GM19372 (cell line): ENCODE results near the gene CERS6.
"Not testable (repeated sequence)": the region's sequence is repeated elsewhere in the genome, so short reads cannot be mapped to it uniquely, and the experiment has no call there.

Experiments used
- ATAC-seq: cut with Tn5 transposase; IDR thresholded peaks from one replicate; pipeline ENCODE4 v1.9.1; 2021; ENCODE audit warnings: mild to moderate bottlenecking, low read depth, moderate library complexity; ENCODE audit not compliant: unreplicated experiment

The CERS6 gene

DNA sequence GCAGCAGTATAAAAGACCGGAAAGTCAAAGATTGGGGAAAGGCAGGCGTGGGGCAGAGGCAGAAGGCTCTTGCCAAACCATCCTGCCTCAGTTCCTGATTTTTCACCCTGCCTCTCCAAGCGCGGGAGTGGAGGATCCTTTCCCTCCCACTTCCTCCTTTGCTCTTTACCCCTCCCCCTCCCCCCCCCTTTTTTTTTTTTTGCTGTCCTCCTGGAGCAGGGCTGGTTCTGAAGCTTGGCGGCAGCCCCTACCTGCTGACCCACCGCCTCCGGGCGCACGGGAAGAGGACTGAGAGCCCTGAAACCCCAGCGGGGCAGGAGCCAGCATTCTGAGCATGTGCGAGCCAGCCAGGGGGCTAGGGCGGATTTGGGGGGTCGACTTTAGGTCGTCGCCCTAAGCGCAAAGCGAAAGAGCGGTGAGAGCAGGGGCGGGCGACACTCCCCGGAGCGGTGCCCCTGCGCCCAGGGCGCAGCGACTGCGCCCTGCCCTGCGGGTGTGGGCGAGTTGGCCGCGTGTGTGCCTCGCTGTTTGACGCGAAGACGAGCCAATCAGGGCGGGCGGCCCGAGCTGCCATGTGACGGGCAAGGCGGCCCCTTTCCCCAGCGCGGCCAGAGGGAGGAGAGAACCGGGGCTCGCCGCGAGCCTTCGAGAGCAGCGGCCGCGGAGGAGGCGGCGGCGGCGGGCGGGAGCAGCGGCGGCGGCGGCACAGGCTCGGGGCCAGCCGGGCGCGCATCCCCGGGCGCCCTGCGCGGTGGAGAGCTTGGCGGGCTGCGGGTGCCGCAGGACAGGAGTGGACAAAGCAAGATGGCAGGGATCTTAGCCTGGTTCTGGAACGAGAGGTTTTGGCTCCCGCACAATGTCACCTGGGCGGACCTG, at the start of gene CERS6:
Gene CERS6 (plus strand): TSS at position 628 of the 876 bp plus-strand sequence. CDS start 177 bp downstream, at position 805.
- peak; percentile 95 for ATAC-seq

GRCh38 chr2:168412301-168412700, 43.8 kb upstream of the CERS6 start:
- not testable (repeated sequence) for ATAC-seq

DNA sequence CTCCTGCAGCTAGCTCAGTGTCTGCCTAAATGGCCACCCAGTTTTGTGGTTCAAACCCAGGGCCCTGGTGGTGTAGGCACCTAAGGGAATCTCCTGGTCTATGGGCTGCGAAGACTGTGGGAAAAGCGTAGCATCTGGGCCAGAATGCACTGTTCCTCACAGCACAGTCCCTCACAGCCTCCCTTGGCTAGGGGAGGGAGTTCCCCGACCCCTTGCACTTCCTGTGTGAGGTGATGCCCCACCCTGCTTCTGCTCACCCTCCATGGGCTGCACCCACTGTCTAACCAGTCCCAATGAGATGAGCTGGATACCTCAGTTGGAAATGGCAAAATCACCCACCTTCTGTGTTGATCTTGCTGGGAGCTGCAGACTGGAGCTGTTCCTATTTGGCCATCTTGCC, 43.0 kb upstream of the CERS6 start:
- not testable (repeated sequence) for ATAC-seq

DNA sequence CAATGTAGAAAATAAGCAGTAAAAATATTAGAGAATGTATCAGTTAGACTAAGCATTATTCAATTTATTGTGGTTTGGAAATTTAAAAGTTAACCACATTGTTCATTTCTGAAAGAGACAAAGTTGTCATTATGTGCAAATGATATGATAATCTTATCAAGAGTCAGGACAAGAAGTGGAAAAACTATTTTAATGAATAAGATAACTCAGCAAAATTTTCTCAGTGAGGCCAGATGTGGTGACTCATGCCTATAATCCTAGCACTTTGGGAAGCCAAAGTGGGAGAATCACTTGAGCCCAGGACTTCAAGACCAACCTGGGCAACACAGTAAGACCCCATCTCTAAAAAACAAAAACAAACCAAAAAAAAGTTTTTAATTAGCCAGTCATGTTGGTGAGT, 39.5 kb upstream of the CERS6 start:
- no peak for ATAC-seq

- ATAC-seq = peak; percentile 49
Observed at GRCh38 chr2:168422584-168422983, 33.5 kb upstream of the CERS6 start.

GRCh38 chr2:168424112-168424951, 31.7 kb upstream of the CERS6 start:
- no peak for ATAC-seq

DNA sequence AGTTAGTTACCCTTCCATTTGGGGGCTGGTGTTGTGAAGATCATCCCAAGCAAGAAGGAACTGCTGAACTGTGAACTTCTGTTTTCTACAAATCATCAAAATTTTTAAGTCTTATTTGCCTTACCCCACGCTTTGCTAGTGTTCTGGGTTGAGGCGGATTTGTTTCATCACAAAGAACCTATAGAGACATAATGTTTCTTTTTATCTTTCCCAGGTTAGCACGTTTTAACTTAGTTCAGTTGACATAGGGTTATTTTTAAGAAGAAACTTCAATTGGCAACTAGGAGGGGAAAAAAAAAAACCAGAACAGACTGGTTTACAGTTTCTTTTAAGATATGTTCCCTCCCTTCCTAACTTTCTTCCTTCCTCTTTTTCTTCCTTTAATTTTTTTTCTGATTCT, 31.1 kb upstream of the CERS6 start:
- no peak for ATAC-seq

GRCh38 chr2:168426861-168427260, 29.2 kb upstream of the CERS6 start:
- no peak for ATAC-seq

DNA sequence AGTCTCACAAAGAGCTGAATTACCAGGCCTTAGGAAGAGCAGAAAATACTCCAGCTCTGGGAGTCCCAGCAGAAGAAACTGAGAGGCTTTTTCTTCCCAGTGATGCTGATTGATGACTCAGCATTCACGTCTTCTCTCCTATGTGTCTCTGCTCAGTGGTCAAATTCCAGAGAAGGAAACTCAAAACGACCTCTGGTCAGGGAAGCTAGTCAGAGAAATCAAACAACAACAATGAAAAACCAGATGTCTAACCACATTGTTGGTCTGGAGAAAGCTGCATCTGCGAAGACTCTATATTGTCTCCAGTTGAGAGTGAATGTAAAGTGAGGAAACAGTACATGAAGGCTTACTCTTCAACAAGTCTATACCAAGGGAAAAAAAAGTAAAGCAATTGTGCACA, 28.6 kb upstream of the CERS6 start:
- no peak for ATAC-seq

- no peak for ATAC-seq
Observed at GRCh38 chr2:168428431-168428830, 27.6 kb upstream of the CERS6 start.

DNA sequence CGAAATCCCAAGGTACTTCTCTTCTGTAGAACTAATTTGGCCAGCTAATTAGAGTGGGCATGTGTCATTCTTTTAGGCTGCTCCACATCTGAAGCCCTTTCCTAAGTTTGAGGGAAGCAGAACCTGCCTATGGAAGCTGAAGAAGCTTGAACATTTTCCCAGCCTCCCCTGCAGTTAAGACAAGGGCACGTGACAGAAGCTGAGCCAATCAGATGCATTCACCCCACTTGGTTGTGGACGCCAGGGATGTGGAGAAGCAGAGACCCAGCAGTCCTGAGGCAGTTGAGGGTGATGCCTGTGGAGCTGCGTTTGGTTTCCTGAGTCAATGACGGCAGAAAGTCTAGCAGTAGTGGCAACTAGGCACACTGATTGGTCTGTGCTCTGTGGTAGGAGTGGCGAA, 26.1 kb upstream of the CERS6 start:
- no peak for ATAC-seq

DNA sequence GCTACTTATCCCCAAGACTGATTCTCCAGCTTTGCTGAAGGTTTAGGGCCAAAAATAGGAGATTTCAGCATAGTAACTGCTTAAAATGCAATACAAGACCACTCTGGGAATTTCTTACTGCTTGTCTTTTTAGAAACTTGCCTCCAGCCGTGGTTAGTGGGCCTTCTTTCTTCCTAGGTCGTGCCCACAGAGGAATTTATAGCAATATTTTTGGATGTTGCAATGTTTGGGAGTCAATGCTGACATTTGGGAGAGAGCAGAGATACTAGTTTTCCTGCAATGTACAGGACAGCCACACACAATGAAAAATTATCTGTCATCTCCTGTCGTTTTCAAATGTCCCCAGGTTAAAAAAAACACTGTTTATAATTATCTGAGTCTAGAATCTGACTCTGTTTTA, 25.6 kb upstream of the CERS6 start:
- no peak for ATAC-seq

DNA sequence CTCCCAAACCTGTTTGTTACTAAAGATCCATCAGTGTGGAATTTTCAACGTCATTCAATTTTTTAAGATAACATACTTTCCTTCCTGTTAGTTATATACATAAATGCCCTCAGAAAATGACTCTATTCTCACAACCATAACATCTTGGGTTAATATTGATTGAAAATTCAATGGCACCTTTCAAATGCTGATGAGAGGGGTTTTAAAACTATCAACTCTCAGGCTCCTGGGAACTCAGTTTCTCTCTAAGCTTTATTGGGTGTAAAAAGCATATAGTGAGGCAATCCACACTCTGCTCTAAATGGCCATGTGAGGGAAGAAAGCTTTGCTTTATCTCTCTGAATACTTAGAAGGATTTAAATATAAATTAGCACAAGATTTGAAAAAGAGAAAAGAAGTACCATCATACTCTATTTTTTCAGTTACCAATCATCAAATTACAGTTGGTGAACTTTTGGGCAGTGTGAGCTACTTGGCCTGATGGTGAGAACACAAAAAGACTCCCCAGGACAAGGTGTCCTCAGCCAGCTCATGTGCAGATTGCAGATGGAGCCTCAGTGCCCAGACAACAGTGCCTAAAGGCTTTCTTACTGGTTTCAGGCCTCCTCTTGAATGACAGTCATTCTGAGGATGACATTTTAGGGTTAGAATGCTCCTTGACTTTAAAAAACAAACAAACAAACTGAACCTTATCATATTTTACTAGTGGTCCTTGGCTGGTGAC, 24.6 kb upstream of the CERS6 start:
- ATAC-seq = no peak

GRCh38 chr2:168432100-168432499, 24.0 kb upstream of the CERS6 start:
- ATAC-seq = no peak

DNA sequence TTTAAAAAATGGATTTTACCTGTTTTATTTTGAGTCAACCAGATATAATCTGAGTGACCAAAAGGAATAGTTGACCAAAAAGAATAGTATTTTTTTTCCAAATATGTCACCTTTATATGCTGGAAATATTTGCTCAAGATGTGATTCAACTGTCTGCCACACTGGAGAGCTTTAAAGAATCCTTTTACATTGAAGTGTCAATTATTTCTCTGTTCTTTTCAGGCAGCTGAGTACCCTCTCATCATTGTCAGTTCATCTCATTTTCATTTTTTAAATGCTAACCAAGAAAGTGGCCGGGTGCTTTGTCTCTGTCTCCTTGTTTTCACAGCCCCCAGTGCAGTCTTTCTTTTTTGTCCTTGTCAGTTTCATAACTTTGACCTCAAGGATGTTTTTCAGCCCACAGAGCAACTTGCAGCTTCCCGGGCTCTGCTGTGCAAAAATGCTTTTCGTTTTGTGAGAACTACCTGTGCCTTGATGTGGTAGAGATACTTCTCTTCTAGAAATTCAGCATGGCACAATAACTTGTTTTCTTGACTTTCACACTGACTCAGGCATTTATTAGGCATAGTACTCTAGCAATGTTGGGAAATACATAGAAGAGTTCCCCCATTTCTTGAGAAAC, 23.4 kb upstream of the CERS6 start:
- no peak for ATAC-seq

- ATAC-seq = no peak
Observed at GRCh38 chr2:168433527-168433926, 22.5 kb upstream of the CERS6 start.

GRCh38 chr2:168434146-168434545, 21.9 kb upstream of the CERS6 start:
- no peak for ATAC-seq

DNA sequence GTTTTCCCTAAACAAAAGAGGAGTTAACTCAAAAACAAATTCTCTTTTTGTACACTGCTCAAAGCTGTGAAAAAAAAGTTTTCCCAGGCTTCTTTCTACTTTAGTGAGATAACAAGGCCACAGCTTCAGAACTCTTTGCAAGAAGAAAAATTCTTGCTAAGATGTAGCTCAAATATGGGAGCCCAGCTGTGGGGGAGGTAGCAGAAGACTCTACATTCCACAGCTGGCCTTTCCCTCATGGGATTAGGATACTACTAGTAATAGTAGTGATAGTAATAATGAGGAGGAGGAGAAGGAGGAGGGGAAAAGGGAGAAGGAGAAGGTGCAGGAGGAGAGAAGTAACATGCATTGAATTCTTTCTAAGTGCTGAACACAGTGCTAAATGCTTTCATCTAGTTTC, 19.2 kb upstream of the CERS6 start:
- ATAC-seq = no peak

DNA sequence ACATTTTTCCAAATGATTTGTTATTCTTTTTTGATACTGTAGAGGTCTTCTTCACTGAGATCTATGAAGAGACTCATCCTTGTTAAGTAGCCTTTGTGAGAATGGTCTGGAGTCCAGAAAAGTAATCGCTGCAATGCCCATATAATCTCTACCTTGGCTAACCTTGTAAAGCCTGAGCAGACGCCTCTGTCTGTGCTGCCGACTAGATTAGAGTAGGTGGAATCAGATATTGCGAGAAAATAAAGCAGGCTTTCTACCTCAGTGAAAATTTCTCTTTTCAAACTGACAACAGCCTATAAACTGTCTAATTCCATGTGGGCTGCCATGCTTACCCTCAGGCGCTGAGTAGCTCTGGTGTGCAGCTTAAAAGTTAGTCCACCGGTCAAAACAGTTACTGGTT, 17.5 kb upstream of the CERS6 start:
- ATAC-seq = no peak

DNA sequence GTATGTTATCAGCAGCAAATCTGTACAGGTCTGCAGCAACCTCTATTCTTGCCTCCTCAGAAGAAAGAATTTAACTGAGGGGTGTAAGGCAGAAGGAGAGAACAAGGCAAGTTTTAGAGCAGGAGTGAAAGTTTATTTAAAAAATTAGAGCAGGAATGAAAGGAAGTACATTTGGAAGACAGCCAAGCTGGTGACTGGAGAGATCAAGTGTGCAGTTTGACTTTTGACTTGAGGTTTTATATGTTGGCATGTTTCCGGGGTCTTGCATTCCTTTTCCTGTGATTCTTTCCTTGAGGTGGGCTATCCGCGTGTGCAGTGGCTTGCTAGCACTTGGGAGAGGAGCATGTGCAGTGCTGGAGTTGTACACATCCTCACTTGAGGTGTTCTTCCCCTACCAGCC, 16.5 kb upstream of the CERS6 start:
- ATAC-seq = no peak
